SU-DHL-6 (cell line): ENCODE data around the gene GNAI2.

Source experiments
- H2AFZ ChIP-seq: fragments of 200-600 bp; sonication (generic); 2 replicates; pipeline ENCODE4 v1.6.1; 2014; ENCODE audit warnings: low read depth, mild to moderate bottlenecking, moderate library complexity, mixed read lengths, antibody characterized with exemption, low read length; ENCODE audit not compliant: severe bottlenecking
- H3F3A ChIP-seq: fragments of 200-600 bp; shearing (Covaris generic); 2 replicates; pipeline ENCODE4 v1.6.0; 2016; ENCODE audit warnings: antibody characterized with exemption, mild to moderate bottlenecking; ENCODE audit not compliant: insufficient read depth
- H3K27ac ChIP-seq: fragments of 200-600 bp; sonication (generic); 2 replicates; pipeline ENCODE4 v1.5.1; 2016; ENCODE audit warnings: low read depth, mild to moderate bottlenecking, low read length, moderate library complexity, mixed read lengths
- H3K27me3 ChIP-seq: fragments of 200-600 bp; sonication (generic), shearing (Covaris generic); 2 replicates; pipeline ENCODE4 v1.6.0; 2014; ENCODE audit warnings: mild to moderate bottlenecking, low read length
- H3K36me3 ChIP-seq: fragments of 200-600 bp; sonication (generic); 2 replicates; pipeline ENCODE4 v1.6.1; 2014; ENCODE audit warnings: mild to moderate bottlenecking, low read length, mixed read lengths
- H3K4me2 ChIP-seq: fragments of 300-600, 200-600 bp; shearing (Covaris generic), sonication (generic); 2 replicates; pipeline ENCODE4 v1.6.0; 2014; ENCODE audit warnings: low read length, low read depth, mild to moderate bottlenecking; ENCODE audit not compliant: poor library complexity, severe bottlenecking
- H3K4me3 ChIP-seq: fragments of 200-600 bp; sonication (generic); 2 replicates; pipeline ENCODE4 v1.5.1; 2014; ENCODE audit warnings: antibody characterized with exemption, low read length, mild to moderate bottlenecking, mixed read lengths; ENCODE audit not compliant: insufficient read depth, poor library complexity, severe bottlenecking
- H3K79me2 ChIP-seq: fragments of 200-600 bp; sonication (generic); 2 replicates; pipeline ENCODE4 v1.6.1; 2014; ENCODE audit warnings: mild to moderate bottlenecking, low read length, moderate library complexity; ENCODE audit not compliant: insufficient read depth
- H3K9ac ChIP-seq: fragments of 200-600 bp; sonication (generic); 2 replicates; pipeline ENCODE4 v1.7.0; 2014; ENCODE audit warnings: mild to moderate bottlenecking, low read length
- H3K9me2 ChIP-seq: fragments of 200-600 bp; sonication (generic); replicated peaks from 2 replicates; pipeline ENCODE4 v1.6.1; 2014; ENCODE audit warnings: low read length; ENCODE audit not compliant: insufficient read depth
- H3K9me3 ChIP-seq: fragments of 200-600 bp; sonication (generic); 2 replicates; pipeline ENCODE4 v1.6.1; 2014; ENCODE audit warnings: low read length, mixed read lengths; ENCODE audit not compliant: insufficient read depth
- H4K20me1 ChIP-seq: fragments of 200-600 bp; sonication (generic); 2 replicates; pipeline ENCODE4 v1.6.1; 2014; ENCODE audit warnings: low read depth, mild to moderate bottlenecking, antibody characterized with exemption, low read length, moderate library complexity, mixed read lengths
- CTCF ChIP-seq: fragments of 200-600 bp; sonication (generic); IDR thresholded peaks from one replicate; pipeline ENCODE4 v1.5.1; 2017; ENCODE audit warnings: antibody characterized with exemption, mild to moderate bottlenecking, low read length, moderate library complexity; ENCODE audit not compliant: insufficient read depth, poor library complexity, severe bottlenecking
- EZH2phosphoT487 ChIP-seq: fragments of 200-600 bp; sonication (generic), shearing (Covaris generic); conservative IDR thresholded peaks from 2 replicates; pipeline ENCODE4 v1.6.1; 2018; ENCODE audit warnings: mild to moderate bottlenecking, antibody characterized with exemption, low read length, moderate library complexity, mixed read lengths

The GNAI2 gene

DNA sequence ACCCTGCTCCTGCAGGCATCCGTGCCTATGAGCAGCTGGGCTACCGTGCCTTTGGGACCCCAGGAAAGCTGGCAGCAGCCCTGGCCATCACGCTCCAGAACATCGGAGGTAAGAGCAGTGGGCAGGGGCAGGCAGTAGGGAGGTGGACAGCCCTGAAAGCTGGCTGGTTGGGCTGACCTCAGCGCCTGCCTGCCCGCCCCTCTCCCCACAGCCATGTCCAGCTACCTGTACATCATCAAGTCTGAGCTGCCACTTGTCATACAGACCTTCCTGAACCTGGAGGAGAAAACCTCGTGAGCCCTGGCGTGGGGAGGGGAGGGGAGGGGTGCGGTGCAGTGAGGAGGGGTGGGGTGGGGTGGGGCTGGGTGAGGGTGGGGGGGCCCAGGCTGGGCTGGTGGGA is 20.5 kb upstream of the GNAI2 start:
- Histone ChIP-seq H3K4me2 (no peak overlapping the region), H3K27ac (no peak overlapping the region), H4K20me1 (no peaks in the 10 kb centered on the region), H3F3A (no peaks in the 10 kb centered on the region), H3K9ac (no peak overlapping the region), H2AFZ (no peak overlapping the region), H3K79me2 (no peaks in the 10 kb centered on the region), H3K27me3 (no peaks in the 10 kb centered on the region), H3K4me3 (no peak overlapping the region), H3K9me3 (no peaks in the 10 kb centered on the region), H3K36me3 (no peaks in the 10 kb centered on the region), H3K9me2 (no peaks in the 10 kb centered on the region)
- no peak for TF ChIP-seq CTCF
- TF ChIP-seq EZH2phosphoT487 = no peak

- H3K27me3 ChIP-seq = no peaks in the 10 kb centered on the region
- H3K27ac ChIP-seq = no peak overlapping the region
- no peaks in the 10 kb centered on the region for H3K36me3 ChIP-seq
- no peaks in the 10 kb centered on the region for H4K20me1 ChIP-seq
- no peak overlapping the region for H3K4me3 ChIP-seq
- TF ChIP-seq EZH2phosphoT487 = no peak
- TF ChIP-seq CTCF = no peak
- H2AFZ ChIP-seq = no peak overlapping the region
- no peaks in the 10 kb centered on the region for H3F3A ChIP-seq
- H3K9me2 ChIP-seq = no peaks in the 10 kb centered on the region
- H3K4me2 ChIP-seq = no peak overlapping the region
- H3K79me2 ChIP-seq = no peaks in the 10 kb centered on the region
- H3K9me3 ChIP-seq = no peaks in the 10 kb centered on the region
- H3K9ac ChIP-seq = no peak overlapping the region
These were observed 18.3 kb upstream of the GNAI2 start for GRCh38 chr3:50217681-50218080.

GRCh38 chr3:50218448-50218847 is 17.6 kb upstream of the GNAI2 start:
- H3K4me2 ChIP-seq = no peak overlapping the region
- no peak overlapping the region for H3K4me3 ChIP-seq

More at GRCh38 chr3:50218448-50218847, 17.6 kb upstream of the GNAI2 start:
- Histone ChIP-seq H4K20me1 (no peaks in the 10 kb centered on the region), H2AFZ (no peak overlapping the region), H3K79me2 (no peaks in the 10 kb centered on the region), H3K9me2 (no peaks in the 10 kb centered on the region), H3K36me3 (no peaks in the 10 kb centered on the region), H3K9ac (no peak overlapping the region), H3K9me3 (no peaks in the 10 kb centered on the region), H3F3A (no peaks in the 10 kb centered on the region), H3K27ac (no peak overlapping the region), H3K27me3 (no peaks in the 10 kb centered on the region)
- no peak for TF ChIP-seq EZH2phosphoT487
- no peak for TF ChIP-seq CTCF
